ENCODE data around the gene SLIT3. TPM values are rescaled to one million over a fixed set of nuclear protein-coding genes. Genes with fewer than 3 reads are reported as not detected.

SLIT3 gene
- total RNA-seq, 3 donors from 2014 or later (not counting 1 experiment from before 2014, with no cell fraction given), result 0.34 to 0.80 TPM; not detected in 1

- Mint-ChIP-seq H3K27ac (no peak overlapping the region), H3K36me3 (no peaks in the 10 kb centered on the region), H3K4me1 (no peaks in the 10 kb centered on the region), H3K27me3 (ENCODE audit: low read depth in 2 of 2) (peaks cover 14 to 36% of the 10 kb centered on the region in 2 donors), H3K4me3 (no peak overlapping the region), H3K9me3 (no peaks in the 10 kb centered on the region)
- Histone ChIP-seq H3K27me3 (ENCODE audit: control insufficient read depth, insufficient read depth, low read length) (no peaks in the 10 kb centered on the region), H3K36me3 (ENCODE audit: control insufficient read depth, insufficient read depth, low read length) (no peaks in the 10 kb centered on the region), H3K27ac (ENCODE audit: low read length) (no peak overlapping the region), H3K4me3 (ENCODE audit: low read length) (no peak overlapping the region), H3K9me3 (ENCODE audit: control insufficient read depth, insufficient read depth, low read length) (no peaks in the 10 kb centered on the region), H3K4me1 (ENCODE audit: control insufficient read depth, insufficient read depth, low read length) (no peaks in the 10 kb centered on the region)
- ATAC-seq (no peak), DNase-seq (no peak)
- intact Hi-C loops (cut with micrococcal nuclease), result no loop called here
- no peak for TF ChIP-seq CTCF (IDR thresholded peaks at IDR 0.05)
- 78% methylated on average over 5 of the region's 5 CpGs for WGBS (ENCODE audit: insufficient coverage)
Measured at GRCh38 chr5:169015991-169016390, 284.9 kb downstream of the SLIT3 start.

- intact Hi-C loops (cut with micrococcal nuclease), result no loop called here
- DNase-seq, result no peak
- Mint-ChIP-seq H3K4me3 (no peak overlapping the region), H3K27me3 (ENCODE audit: low read depth in 2 of 2) (peaks cover 14 to 38% of the 10 kb centered on the region in 2 donors), H3K36me3 (no peaks in the 10 kb centered on the region), H3K9me3 (no peaks in the 10 kb centered on the region), H3K27ac (no peak overlapping the region), H3K4me1 (no peaks in the 10 kb centered on the region)
- 75% methylated on average over 1 of the region's 1 CpG for WGBS (ENCODE audit: insufficient coverage)
- no peak for TF ChIP-seq CTCF (IDR thresholded peaks at IDR 0.05)
- Histone ChIP-seq H3K9me3 (ENCODE audit: control insufficient read depth, insufficient read depth, low read length) (no peaks in the 10 kb centered on the region), H3K4me3 (ENCODE audit: low read length) (no peak overlapping the region), H3K36me3 (ENCODE audit: control insufficient read depth, insufficient read depth, low read length) (no peaks in the 10 kb centered on the region), H3K27ac (ENCODE audit: low read length) (no peak overlapping the region), H3K27me3 (ENCODE audit: control insufficient read depth, insufficient read depth, low read length) (no peaks in the 10 kb centered on the region), H3K4me1 (ENCODE audit: control insufficient read depth, insufficient read depth, low read length) (no peaks in the 10 kb centered on the region)
- no peak for ATAC-seq
Measured at GRCh38 chr5:169013846-169014245, 287.1 kb downstream of the SLIT3 start.

GRCh38 chr5:169013208-169013728 is 287.7 kb downstream of the SLIT3 start:
- WGBS (ENCODE audit: insufficient coverage), result 77% methylated on average over 12 of the region's 12 CpGs
- no peak for TF ChIP-seq CTCF (IDR thresholded peaks at IDR 0.05)
- Mint-ChIP-seq H3K27me3 (ENCODE audit: low read depth in 2 of 2) (peaks cover 14 to 36% of the 10 kb centered on the region in 2 donors), H3K4me1 (no peaks in the 10 kb centered on the region), H3K27ac (no peak overlapping the region), H3K36me3 (no peaks in the 10 kb centered on the region), H3K4me3 (no peak overlapping the region), H3K9me3 (no peaks in the 10 kb centered on the region)
- Histone ChIP-seq H3K4me1 (ENCODE audit: control insufficient read depth, insufficient read depth, low read length) (no peaks in the 10 kb centered on the region), H3K36me3 (ENCODE audit: control insufficient read depth, insufficient read depth, low read length) (no peaks in the 10 kb centered on the region), H3K4me3 (ENCODE audit: low read length) (no peak overlapping the region), H3K27ac (ENCODE audit: low read length) (no peak overlapping the region), H3K27me3 (ENCODE audit: control insufficient read depth, insufficient read depth, low read length) (no peaks in the 10 kb centered on the region), H3K9me3 (ENCODE audit: control insufficient read depth, insufficient read depth, low read length) (no peaks in the 10 kb centered on the region)
- ATAC-seq (no peak), DNase-seq (no peak)
- intact Hi-C loops (cut with micrococcal nuclease), result no loop called here

GRCh38 chr5:169012450-169012849 is 288.5 kb downstream of the SLIT3 start:
- H3K4me1 ChIP-seq (ENCODE audit: control insufficient read depth, insufficient read depth, low read length), result no peaks in the 10 kb centered on the region
- no peak for DNase-seq
- TF ChIP-seq CTCF (IDR thresholded peaks at IDR 0.05), result no peak
- no peaks in the 10 kb centered on the region for H3K4me1 Mint-ChIP-seq
- intact Hi-C loops (cut with micrococcal nuclease), result no loop called here
- no peaks in the 10 kb centered on the region for H3K36me3 ChIP-seq (ENCODE audit: control insufficient read depth, insufficient read depth, low read length)
- no peak overlapping the region for H3K4me3 ChIP-seq (ENCODE audit: low read length)
- 85% methylated on average over 4 of the region's 4 CpGs for WGBS (ENCODE audit: insufficient coverage)
- no peaks in the 10 kb centered on the region for H3K9me3 ChIP-seq (ENCODE audit: control insufficient read depth, insufficient read depth, low read length)
- no peaks in the 10 kb centered on the region for H3K36me3 Mint-ChIP-seq
- H3K27me3 Mint-ChIP-seq (ENCODE audit: low read depth in 2 of 2), result peaks cover 14 to 28% of the 10 kb centered on the region in 2 donors
- H3K4me3 Mint-ChIP-seq, result no peak overlapping the region
- no peak for ATAC-seq
- no peak overlapping the region for H3K27ac Mint-ChIP-seq
- no peak overlapping the region for H3K27ac ChIP-seq (ENCODE audit: low read length)
- H3K27me3 ChIP-seq (ENCODE audit: control insufficient read depth, insufficient read depth, low read length), result no peaks in the 10 kb centered on the region
- H3K9me3 Mint-ChIP-seq, result no peaks in the 10 kb centered on the region

All from natural killer cell (primary cell).